ENCODE measurements around the gene MALAT1. TPM values are rescaled to one million over a fixed set of nuclear protein-coding genes. Genes with fewer than 3 reads are reported as not detected.

MALAT1 gene
- total RNA-seq, 1 donor from 2014 or later, result 12,130 TPM

DNA sequence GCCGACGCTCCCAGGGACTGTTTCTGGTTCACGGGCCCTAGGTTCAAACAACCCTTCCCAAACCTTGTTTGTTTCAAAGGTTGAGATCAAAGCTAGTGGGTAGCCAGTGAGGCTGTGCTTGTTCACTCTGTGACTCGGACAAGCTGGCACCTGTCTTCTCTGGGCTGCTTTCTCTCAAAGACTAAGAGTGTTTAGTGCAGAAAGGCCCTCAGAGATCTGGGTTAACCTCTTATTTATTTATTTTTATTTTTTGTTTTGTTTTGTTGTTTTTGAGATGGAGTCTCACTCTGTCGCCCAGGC, 13.0 kb upstream of the MALAT1 start:
- TF ChIP-seq, protein P1, sequence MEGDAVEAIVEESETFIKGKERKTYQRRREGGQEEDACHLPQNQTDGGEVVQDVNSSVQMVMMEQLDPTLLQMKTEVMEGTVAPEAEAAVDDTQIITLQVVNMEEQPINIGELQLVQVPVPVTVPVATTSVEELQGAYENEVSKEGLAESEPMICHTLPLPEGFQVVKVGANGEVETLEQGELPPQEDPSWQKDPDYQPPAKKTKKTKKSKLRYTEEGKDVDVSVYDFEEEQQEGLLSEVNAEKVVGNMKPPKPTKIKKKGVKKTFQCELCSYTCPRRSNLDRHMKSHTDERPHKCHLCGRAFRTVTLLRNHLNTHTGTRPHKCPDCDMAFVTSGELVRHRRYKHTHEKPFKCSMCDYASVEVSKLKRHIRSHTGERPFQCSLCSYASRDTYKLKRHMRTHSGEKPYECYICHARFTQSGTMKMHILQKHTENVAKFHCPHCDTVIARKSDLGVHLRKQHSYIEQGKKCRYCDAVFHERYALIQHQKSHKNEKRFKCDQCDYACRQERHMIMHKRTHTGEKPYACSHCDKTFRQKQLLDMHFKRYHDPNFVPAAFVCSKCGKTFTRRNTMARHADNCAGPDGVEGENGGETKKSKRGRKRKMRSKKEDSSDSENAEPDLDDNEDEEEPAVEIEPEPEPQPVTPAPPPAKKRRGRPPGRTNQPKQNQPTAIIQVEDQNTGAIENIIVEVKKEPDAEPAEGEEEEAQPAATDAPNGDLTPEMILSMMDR (IDR thresholded peaks at IDR 0.05), result no peak
- no peak for DNase-seq (ENCODE audit: low spot score)
- Mint-ChIP-seq H3K27me3 (ENCODE audit: low read depth) (no peaks in the 10 kb centered on the region), H3K9me3 (ENCODE audit: low read depth) (no peaks in the 10 kb centered on the region), H3K36me3 (ENCODE audit: low read depth) (no peaks in the 10 kb centered on the region), H3K27ac (ENCODE audit: unreplicated experiment) (peak overlapping the region; percentile 89), H3K4me1 (ENCODE audit: low read depth) (peaks cover 75% of the 10 kb centered on the region), H3K4me3 (ENCODE audit: unreplicated experiment) (no peak overlapping the region)

DNA sequence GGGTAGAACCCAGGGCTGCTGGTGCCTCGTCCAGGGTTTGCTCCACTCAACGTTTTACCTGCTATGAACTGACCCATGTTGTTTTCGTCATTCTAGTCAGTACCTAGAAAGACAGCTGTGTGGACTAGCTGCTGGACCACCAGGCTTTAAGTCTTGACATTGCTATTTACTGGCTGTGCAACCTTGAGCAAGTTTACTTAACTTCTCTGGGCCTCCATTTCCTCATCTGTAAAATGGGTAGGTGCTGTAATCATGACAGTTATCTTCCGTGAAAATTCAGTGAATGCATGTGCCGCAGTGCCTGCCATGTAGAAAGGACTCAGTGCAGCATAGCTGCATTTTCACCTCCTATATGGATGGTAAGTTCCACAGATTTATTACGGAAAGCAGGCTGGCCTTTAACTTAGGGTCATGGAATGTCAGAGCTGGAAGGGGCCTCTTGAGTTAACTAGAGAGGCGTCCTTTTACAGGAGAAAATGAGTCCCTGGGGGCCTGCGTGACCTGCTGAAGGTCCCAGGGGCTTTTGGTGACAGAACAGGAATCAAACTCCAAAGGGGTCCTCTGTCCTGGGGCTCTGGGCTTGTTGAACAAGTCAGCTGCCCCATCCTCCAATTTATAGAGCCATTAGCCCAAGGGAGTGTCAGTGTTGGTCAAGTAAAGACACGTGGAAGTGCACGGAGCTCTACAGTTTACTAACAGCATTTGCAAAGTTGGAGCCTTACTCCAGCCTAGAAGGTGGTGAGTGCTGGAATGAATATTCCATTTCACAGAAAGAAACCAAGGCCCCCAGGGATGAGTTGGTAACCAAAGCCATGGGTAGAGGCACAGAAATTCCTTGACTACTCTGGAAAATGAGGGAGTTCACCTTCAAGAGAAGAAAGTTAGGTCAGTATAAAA, 12.0 kb upstream of the MALAT1 start:
- H3K4me3 Mint-ChIP-seq (ENCODE audit: unreplicated experiment), result no peak overlapping the region
- TF ChIP-seq, protein P1 (IDR thresholded peaks at IDR 0.05), result no peak
- H3K36me3 Mint-ChIP-seq (ENCODE audit: low read depth), result no peaks in the 10 kb centered on the region
- H3K27ac Mint-ChIP-seq (ENCODE audit: unreplicated experiment), result peak overlapping the region; percentile 100
- peaks cover 80% of the 10 kb centered on the region for H3K4me1 Mint-ChIP-seq (ENCODE audit: low read depth)
- no peaks in the 10 kb centered on the region for H3K9me3 Mint-ChIP-seq (ENCODE audit: low read depth)
- H3K27me3 Mint-ChIP-seq (ENCODE audit: low read depth), result no peaks in the 10 kb centered on the region
- DNase-seq (ENCODE audit: low spot score), result peak; percentile 30

DNA sequence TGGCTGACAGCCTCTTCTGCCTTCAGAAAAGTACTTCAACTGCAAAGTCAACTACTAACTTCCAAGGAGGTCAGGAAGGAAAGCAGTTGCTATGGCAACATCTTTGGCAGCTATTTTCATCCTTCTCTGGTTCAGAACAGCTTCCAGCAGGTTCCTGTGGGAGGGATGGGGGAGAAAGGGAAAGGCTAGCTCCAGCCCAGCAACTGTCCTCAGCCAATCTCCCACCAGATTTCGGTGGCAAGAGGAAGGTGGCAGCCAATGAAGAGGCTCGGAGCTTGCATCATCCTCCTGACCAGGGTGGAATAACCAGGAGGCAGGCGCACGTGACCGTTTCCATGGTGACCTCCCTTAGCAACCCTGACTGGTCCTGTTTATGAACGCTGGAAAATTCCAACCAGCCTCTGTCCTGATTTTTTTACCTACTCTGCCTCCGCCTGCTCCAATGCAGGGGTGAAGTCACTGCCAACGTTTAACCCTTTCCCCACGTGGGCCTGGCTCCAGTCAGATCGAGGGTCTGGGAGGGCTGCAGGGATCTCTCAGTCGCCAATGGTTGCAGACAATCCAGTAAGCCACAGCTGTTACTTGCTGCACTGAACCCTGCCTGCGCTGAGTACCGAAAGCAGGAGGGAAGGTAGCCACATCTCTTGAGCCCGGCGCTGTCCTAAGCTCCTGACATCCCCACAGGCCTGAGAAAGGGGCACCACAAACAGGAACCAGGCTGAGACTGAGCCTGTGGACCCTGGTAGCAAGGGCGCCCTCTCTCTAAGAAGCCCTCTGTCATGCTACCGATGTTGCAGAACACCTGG, 11.2 kb upstream of the MALAT1 start:
- H3K36me3 Mint-ChIP-seq (ENCODE audit: low read depth), result no peaks in the 10 kb centered on the region
- TF ChIP-seq, protein P1 (IDR thresholded peaks at IDR 0.05), result peak; percentile 12

DNA sequence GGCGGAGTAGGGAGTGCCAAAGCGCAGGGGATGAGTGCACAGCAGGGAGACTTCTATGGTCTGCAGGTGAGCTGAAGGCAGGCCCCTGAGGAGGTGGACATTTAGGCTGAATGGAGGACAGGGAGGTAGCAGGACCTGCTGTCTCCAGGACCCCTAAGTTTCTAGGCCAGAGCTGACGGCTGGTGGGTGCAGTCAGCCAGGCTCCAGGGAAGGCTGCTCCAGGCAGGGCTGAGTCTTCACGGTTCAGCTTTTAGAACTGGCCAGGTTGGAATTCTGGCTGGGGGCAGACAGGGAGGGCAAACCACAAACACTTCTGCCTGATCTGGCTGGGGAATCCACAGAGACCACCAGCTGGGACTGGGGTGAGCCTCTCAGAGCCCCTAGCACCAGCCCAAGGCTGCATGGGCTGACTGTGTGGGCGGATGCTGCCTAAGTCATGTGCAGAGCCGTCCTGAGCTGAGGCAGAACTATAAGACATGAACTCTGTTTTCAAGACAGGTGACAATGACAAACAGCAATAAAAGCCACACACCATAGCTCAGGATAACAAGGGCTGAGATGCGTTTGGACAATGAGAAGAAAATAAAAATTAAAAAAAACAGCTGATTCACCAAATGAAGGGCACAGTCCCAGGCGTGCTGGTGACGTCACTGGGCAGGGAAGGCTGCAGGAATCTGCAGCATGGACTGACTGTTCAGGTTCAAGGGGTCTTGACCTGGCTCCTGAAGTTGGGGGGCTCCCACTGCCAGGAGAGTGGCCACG, 10.4 kb upstream of the MALAT1 start:
- H3K9me3 Mint-ChIP-seq (ENCODE audit: low read depth), result no peaks in the 10 kb centered on the region
- no peaks in the 10 kb centered on the region for H3K27me3 Mint-ChIP-seq (ENCODE audit: low read depth)
- peaks cover 89% of the 10 kb centered on the region for H3K4me1 Mint-ChIP-seq (ENCODE audit: low read depth)
- H3K4me3 Mint-ChIP-seq (ENCODE audit: unreplicated experiment), result peak overlapping the region; percentile 43
- peak overlapping the region; percentile 100 for H3K27ac Mint-ChIP-seq (ENCODE audit: unreplicated experiment)
- TF ChIP-seq, protein P1 (IDR thresholded peaks at IDR 0.05), result no peak
- DNase-seq (ENCODE audit: low spot score), result peak; percentile 79
- no peaks in the 10 kb centered on the region for H3K36me3 Mint-ChIP-seq (ENCODE audit: low read depth)

More for the DNA sequence above, 11.2 kb upstream of the MALAT1 start:
- DNase-seq (ENCODE audit: low spot score), result peak; percentile 99
- H3K4me3 Mint-ChIP-seq (ENCODE audit: unreplicated experiment), result peak overlapping the region; percentile 43
- no peaks in the 10 kb centered on the region for H3K27me3 Mint-ChIP-seq (ENCODE audit: low read depth)
- H3K9me3 Mint-ChIP-seq (ENCODE audit: low read depth), result no peaks in the 10 kb centered on the region
- peak overlapping the region; percentile 100 for H3K27ac Mint-ChIP-seq (ENCODE audit: unreplicated experiment)
- H3K4me1 Mint-ChIP-seq (ENCODE audit: low read depth), result peaks cover 81% of the 10 kb centered on the region

Data from chondrocyte (in vitro differentiated cells).